Measurements from ENCODE around the gene COMP. TPM values are rescaled to one million over a fixed set of nuclear protein-coding genes. Genes with fewer than 3 reads are reported as not detected.

COMP gene
- total RNA-seq, 1 experiment from 2014 or later = 0.13 TPM

GRCh38 chr19:18742838-18743783, 48.0 kb downstream of the COMP start:
- ChIA-PET POLR2A (no interaction called here), CTCF (interaction anchor here (0.5 to 1.3 kb wide), 2 partner anchors 27 to 104 kb away, joined by 3 read pairs; no protein-coding TSS in a partner anchor)
- Mint-ChIP-seq H3K36me3 (no peaks in the 10 kb centered on the region), H3K27me3 (ENCODE audit: low read depth) (no peaks in the 10 kb centered on the region), H3K4me3 (no peak overlapping the region), H3K4me1 (peaks cover 3% of the 10 kb centered on the region), H3K9me3 (no peaks in the 10 kb centered on the region), H3K27ac (no peak overlapping the region)
- DNase-seq (ENCODE audit: low spot score) (no peak), ATAC-seq (no peak)
- TF ChIP-seq CBFB (CRISPR knock-in tag; IDR thresholded peaks at IDR 0.05; ENCODE audit: low read depth) (no peak), CREB1 (CRISPR knock-in tag; IDR thresholded peaks at IDR 0.05) (no peak), ZNF423 (CRISPR knock-in tag; IDR thresholded peaks at IDR 0.05) (no peak), EMX1 (CRISPR knock-in tag; IDR thresholded peaks at IDR 0.05) (no peak), CREM (CRISPR knock-in tag; IDR thresholded peaks at IDR 0.05) (no peak), MXD4 (CRISPR knock-in tag; IDR thresholded peaks at IDR 0.05; ENCODE audit: borderline replicate concordance) (no peak), ETV6 (CRISPR knock-in tag; IDR thresholded peaks at IDR 0.05) (no peak), PREB (CRISPR knock-in tag; IDR thresholded peaks at IDR 0.05; ENCODE audit: borderline replicate concordance) (no peak), SMAD3 (CRISPR knock-in tag; IDR thresholded peaks at IDR 0.05; ENCODE audit: borderline replicate concordance) (no peak), NFYB (CRISPR knock-in tag; conservative IDR thresholded peaks at IDR 0.05; ENCODE audit: low read depth) (no peak)
- TF ChIP-seq, protein P1, sequence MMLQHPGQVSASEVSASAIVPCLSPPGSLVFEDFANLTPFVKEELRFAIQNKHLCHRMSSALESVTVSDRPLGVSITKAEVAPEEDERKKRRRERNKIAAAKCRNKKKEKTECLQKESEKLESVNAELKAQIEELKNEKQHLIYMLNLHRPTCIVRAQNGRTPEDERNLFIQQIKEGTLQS (CRISPR knock-in tag; conservative IDR thresholded peaks at IDR 0.05) = no peak
- TF ChIP-seq, protein P2, sequence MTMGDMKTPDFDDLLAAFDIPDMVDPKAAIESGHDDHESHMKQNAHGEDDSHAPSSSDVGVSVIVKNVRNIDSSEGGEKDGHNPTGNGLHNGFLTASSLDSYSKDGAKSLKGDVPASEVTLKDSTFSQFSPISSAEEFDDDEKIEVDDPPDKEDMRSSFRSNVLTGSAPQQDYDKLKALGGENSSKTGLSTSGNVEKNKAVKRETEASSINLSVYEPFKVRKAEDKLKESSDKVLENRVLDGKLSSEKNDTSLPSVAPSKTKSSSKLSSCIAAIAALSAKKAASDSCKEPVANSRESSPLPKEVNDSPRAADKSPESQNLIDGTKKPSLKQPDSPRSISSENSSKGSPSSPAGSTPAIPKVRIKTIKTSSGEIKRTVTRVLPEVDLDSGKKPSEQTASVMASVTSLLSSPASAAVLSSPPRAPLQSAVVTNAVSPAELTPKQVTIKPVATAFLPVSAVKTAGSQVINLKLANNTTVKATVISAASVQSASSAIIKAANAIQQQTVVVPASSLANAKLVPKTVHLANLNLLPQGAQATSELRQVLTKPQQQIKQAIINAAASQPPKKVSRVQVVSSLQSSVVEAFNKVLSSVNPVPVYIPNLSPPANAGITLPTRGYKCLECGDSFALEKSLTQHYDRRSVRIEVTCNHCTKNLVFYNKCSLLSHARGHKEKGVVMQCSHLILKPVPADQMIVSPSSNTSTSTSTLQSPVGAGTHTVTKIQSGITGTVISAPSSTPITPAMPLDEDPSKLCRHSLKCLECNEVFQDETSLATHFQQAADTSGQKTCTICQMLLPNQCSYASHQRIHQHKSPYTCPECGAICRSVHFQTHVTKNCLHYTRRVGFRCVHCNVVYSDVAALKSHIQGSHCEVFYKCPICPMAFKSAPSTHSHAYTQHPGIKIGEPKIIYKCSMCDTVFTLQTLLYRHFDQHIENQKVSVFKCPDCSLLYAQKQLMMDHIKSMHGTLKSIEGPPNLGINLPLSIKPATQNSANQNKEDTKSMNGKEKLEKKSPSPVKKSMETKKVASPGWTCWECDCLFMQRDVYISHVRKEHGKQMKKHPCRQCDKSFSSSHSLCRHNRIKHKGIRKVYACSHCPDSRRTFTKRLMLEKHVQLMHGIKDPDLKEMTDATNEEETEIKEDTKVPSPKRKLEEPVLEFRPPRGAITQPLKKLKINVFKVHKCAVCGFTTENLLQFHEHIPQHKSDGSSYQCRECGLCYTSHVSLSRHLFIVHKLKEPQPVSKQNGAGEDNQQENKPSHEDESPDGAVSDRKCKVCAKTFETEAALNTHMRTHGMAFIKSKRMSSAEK (CRISPR knock-in tag; IDR thresholded peaks at IDR 0.05; ENCODE audit: borderline replicate concordance) = no peak

DNA sequence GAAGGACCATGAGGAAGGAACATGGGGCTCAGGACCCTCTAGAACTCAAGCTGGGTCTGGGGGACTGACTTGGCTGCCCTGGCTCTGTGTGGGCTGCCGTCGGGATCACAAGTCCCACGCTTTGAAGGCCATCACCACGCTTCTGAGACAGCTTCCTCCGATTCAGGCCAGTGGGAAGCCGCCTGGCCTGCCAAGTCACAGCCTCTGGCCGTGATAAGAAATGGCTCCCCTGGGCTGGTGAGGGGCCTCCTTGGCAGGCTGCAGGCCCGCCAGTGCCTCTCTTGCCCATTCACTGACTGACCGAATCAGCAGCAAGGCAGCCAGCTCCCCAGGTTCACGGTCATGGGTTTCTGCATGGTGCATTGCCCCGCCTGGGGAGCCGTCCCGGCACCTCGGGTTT, 48.8 kb downstream of the COMP start:
- Mint-ChIP-seq H3K9me3 (no peaks in the 10 kb centered on the region), H3K27me3 (ENCODE audit: low read depth) (no peaks in the 10 kb centered on the region), H3K4me3 (no peak overlapping the region), H3K4me1 (peaks cover 5% of the 10 kb centered on the region), H3K36me3 (no peaks in the 10 kb centered on the region), H3K27ac (no peak overlapping the region)
- DNase-seq (ENCODE audit: low spot score) = no peak
- ChIA-PET POLR2A (no interaction called here), CTCF (interaction anchor here (0.8 to 1.3 kb wide), 2 partner anchors 105 to 153 kb away, joined by 4 read pairs; no protein-coding TSS in a partner anchor)
- TF ChIP-seq ZNF425 (CRISPR knock-in tag; conservative IDR thresholded peaks at IDR 0.05) = no peak
- no peak for TF ChIP-seq HMGA2 (CRISPR knock-in tag; IDR thresholded peaks at IDR 0.05)
- no peak for TF ChIP-seq ATF6 (CRISPR knock-in tag; IDR thresholded peaks at IDR 0.05)
- TF ChIP-seq, protein P3, sequence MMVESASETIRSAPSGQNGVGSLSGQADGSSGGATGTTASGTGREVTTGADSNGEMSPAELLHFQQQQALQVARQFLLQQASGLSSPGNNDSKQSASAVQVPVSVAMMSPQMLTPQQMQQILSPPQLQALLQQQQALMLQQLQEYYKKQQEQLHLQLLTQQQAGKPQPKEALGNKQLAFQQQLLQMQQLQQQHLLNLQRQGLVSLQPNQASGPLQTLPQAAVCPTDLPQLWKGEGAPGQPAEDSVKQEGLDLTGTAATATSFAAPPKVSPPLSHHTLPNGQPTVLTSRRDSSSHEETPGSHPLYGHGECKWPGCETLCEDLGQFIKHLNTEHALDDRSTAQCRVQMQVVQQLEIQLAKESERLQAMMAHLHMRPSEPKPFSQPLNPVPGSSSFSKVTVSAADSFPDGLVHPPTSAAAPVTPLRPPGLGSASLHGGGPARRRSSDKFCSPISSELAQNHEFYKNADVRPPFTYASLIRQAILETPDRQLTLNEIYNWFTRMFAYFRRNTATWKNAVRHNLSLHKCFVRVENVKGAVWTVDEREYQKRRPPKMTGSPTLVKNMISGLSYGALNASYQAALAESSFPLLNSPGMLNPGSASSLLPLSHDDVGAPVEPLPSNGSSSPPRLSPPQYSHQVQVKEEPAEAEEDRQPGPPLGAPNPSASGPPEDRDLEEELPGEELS (CRISPR knock-in tag; IDR thresholded peaks at IDR 0.05) = no peak
- TF ChIP-seq JUN (CRISPR knock-in tag; IDR thresholded peaks at IDR 0.05) = no peak
- TF ChIP-seq EMX1 (CRISPR knock-in tag; IDR thresholded peaks at IDR 0.05) = no peak
- ATAC-seq = no peak

Data from WTC11 (cell line).